ENCODE results near the gene RAB5B. TPM values are rescaled to one million over a fixed set of nuclear protein-coding genes. Genes with fewer than 3 reads are reported as not detected.

Gene RAB5B
- total and polyA plus RNA-seq, 2 donors from 2014 or later: 72.5 to 112 TPM

DNA sequence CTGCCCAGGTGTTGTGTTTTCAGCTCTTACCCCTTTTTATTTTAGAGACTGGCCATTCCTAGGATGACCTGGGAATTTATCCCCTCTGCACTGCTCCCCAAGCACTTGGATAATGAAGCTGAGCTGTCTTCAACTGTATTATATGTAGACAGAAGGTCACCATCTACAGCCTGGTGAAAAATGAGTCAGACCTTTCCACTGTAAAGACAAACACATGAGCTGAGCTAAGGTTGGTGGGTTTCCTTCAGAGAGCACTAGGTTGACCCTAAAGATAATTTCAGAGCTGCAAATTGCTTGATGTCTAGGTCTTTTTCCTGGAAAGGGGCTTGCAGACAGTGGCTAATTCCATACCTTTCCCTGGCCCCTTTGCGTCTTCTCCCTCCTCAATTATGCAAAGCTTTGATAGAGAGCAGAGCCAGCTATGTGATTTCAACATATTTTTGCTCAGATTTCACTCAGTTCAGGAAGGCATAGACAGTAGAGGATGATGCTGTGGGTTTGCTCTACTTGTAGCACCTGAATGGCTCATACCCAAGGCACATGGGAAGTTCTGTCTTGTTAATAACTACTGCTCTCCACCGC, 37.7 kb downstream of the RAB5B start:
- H3K27ac ChIP-seq (ENCODE audit: low read depth in 2 of 2, low read length in 2 of 2): no peak overlapping the region
- peaks cover 0 to 13% (median 11%) of the 10 kb centered on the region in 3 donors for H3K4me1 ChIP-seq (ENCODE audit: control insufficient read depth in 2 of 3, insufficient read depth in 2 of 3, low read depth in 1 of 3, low read length in 3 of 3)
- no peak overlapping the region for H3K9ac ChIP-seq (ENCODE audit: low read length in 3 of 3)
- no peak for FAIRE-seq
- DNase-seq: no peak
- H3K36me3 ChIP-seq (ENCODE audit: control insufficient read depth in 2 of 3, insufficient read depth in 3 of 3, low read length in 3 of 3): no peaks in the 10 kb centered on the region
- no peak overlapping the region for H3K4me3 ChIP-seq (ENCODE audit: low read length in 3 of 3)
- intact Hi-C loops (cut with DNase I): no loop called here
- TF ChIP-seq, protein P1, sequence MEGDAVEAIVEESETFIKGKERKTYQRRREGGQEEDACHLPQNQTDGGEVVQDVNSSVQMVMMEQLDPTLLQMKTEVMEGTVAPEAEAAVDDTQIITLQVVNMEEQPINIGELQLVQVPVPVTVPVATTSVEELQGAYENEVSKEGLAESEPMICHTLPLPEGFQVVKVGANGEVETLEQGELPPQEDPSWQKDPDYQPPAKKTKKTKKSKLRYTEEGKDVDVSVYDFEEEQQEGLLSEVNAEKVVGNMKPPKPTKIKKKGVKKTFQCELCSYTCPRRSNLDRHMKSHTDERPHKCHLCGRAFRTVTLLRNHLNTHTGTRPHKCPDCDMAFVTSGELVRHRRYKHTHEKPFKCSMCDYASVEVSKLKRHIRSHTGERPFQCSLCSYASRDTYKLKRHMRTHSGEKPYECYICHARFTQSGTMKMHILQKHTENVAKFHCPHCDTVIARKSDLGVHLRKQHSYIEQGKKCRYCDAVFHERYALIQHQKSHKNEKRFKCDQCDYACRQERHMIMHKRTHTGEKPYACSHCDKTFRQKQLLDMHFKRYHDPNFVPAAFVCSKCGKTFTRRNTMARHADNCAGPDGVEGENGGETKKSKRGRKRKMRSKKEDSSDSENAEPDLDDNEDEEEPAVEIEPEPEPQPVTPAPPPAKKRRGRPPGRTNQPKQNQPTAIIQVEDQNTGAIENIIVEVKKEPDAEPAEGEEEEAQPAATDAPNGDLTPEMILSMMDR (IDR thresholded peaks at IDR 0.05; ENCODE audit: borderline replicate concordance, extremely low read depth, insufficient read depth): no peak
- no peaks in the 10 kb centered on the region for H3K27me3 ChIP-seq (ENCODE audit: control insufficient read depth, insufficient read depth, low read length)
- H3K9me3 ChIP-seq (ENCODE audit: control insufficient read depth in 2 of 3, insufficient read depth in 1 of 3, low read length in 3 of 3): no peaks in the 10 kb centered on the region

DNA sequence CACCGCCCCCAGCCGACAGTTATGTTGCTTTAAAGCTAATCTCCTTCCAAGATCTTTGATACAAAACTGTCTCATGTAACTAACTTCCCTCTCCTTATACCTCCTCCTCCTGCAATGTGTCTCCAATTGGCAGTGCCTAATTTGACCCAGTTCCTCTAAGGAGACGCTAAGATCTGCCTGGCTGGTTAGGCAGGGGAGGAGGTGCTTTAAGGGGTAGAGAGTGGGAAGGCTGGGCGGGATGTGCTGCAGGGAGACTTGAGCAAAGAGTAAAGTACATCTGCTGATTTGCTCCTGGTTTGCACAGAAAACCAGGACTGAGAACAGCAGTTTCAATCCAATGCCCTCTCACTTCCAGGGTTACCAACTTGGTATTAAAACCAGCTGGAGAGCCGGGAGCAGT, 39.6 kb downstream of the RAB5B start:
- H3K4me3 ChIP-seq (ENCODE audit: low read length in 3 of 3): no peak overlapping the region
- no peaks in the 10 kb centered on the region for H3K9me3 ChIP-seq (ENCODE audit: control insufficient read depth in 2 of 3, insufficient read depth in 1 of 3, low read length in 3 of 3)

DNA sequence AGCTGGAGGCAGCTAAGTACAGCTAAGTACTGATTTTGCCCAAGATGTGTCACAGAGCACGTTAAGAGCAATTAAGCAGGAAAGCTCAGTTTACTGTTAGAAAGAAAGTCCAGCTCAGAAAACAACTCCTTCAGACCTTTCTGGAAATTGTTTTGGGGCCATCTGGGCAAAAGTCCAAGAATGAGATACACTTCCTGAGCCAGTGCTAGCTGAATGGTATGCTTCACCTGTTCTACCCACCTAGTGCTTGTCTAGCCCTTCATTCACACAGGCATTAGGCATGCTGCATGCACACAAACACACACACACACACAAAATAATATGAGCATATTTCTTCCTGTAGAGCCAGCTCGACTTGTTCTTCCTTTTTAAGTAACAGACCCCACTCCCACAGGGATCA, 40.3 kb downstream of the RAB5B start:
- H3K27ac ChIP-seq (ENCODE audit: low read depth in 2 of 2, low read length in 2 of 2): peak overlapping the region; percentile 51 to 73
- peaks cover 0 to 12% (median 6%) of the 10 kb centered on the region in 3 donors for H3K4me1 ChIP-seq (ENCODE audit: control insufficient read depth in 2 of 3, insufficient read depth in 2 of 3, low read depth in 1 of 3, low read length in 3 of 3)
- H3K9me3 ChIP-seq (ENCODE audit: control insufficient read depth in 2 of 3, insufficient read depth in 1 of 3, low read length in 3 of 3): no peaks in the 10 kb centered on the region
- FAIRE-seq (no peak), DNase-seq (peak in 3 of 5 donors; percentile 55 to 88 (median 85))
- no peaks in the 10 kb centered on the region for H3K36me3 ChIP-seq (ENCODE audit: control insufficient read depth in 2 of 3, insufficient read depth in 3 of 3, low read length in 3 of 3)
- TF ChIP-seq, protein P1 (IDR thresholded peaks at IDR 0.05; ENCODE audit: borderline replicate concordance, extremely low read depth, insufficient read depth): no peak
- no peaks in the 10 kb centered on the region for H3K27me3 ChIP-seq (ENCODE audit: control insufficient read depth, insufficient read depth, low read length)
- no peak overlapping the region for H3K4me3 ChIP-seq (ENCODE audit: low read length in 3 of 3)
- intact Hi-C loops (cut with DNase I): no loop called here
- peak overlapping the region in 1 of 3 donors; percentile 14 for H3K9ac ChIP-seq (ENCODE audit: low read length in 3 of 3)

More for the DNA sequence above, 39.6 kb downstream of the RAB5B start:
- Histone ChIP-seq H3K9ac (ENCODE audit: low read length in 3 of 3) (no peak overlapping the region), H3K4me1 (ENCODE audit: control insufficient read depth in 2 of 3, insufficient read depth in 2 of 3, low read depth in 1 of 3, low read length in 3 of 3) (peaks cover 0 to 12% (median 6%) of the 10 kb centered on the region in 3 donors), H3K27me3 (ENCODE audit: control insufficient read depth, insufficient read depth, low read length) (no peaks in the 10 kb centered on the region), H3K36me3 (ENCODE audit: control insufficient read depth in 2 of 3, insufficient read depth in 3 of 3, low read length in 3 of 3) (no peaks in the 10 kb centered on the region), H3K27ac (ENCODE audit: low read depth in 2 of 2, low read length in 2 of 2) (peak overlapping the region; percentile 51 to 73)
- no peak for FAIRE-seq
- DNase-seq: no peak
- intact Hi-C loops (cut with DNase I): no loop called here
- TF ChIP-seq, protein P1 (IDR thresholded peaks at IDR 0.05; ENCODE audit: borderline replicate concordance, extremely low read depth, insufficient read depth): no peak

DNA sequence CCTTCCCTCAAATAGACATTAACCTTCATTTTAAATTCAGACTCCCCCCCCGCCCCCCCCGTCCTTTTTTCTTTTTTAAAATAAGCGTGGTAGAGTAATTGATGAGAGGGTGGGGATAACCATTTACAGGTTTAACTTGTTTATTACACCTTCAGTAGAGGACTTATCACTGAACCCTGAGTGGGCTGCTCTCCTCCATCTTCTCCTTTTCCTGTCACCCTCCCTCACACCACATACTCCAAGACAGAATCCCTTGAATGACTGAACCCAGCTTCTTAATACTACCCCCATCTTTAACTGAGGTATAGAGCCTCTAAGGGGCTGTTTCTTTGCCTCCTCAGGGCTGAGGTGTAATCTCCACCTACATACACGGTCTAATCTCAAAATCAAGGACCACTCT, 43.3 kb downstream of the RAB5B start:
- no peak for FAIRE-seq
- no peak overlapping the region for H3K9ac ChIP-seq (ENCODE audit: low read length in 3 of 3)
- no peak overlapping the region for H3K27ac ChIP-seq (ENCODE audit: low read depth in 2 of 2, low read length in 2 of 2)
- no peak for DNase-seq
- no peaks in the 10 kb centered on the region for H3K36me3 ChIP-seq (ENCODE audit: control insufficient read depth in 2 of 3, insufficient read depth in 3 of 3, low read length in 3 of 3)
- intact Hi-C loops (cut with DNase I): no loop called here
- no peak overlapping the region for H3K4me3 ChIP-seq (ENCODE audit: low read length in 3 of 3)
- no peaks in the 10 kb centered on the region for H3K9me3 ChIP-seq (ENCODE audit: control insufficient read depth in 2 of 3, insufficient read depth in 1 of 3, low read length in 3 of 3)
- H3K27me3 ChIP-seq (ENCODE audit: control insufficient read depth, insufficient read depth, low read length): no peaks in the 10 kb centered on the region
- TF ChIP-seq, protein P1 (IDR thresholded peaks at IDR 0.05; ENCODE audit: borderline replicate concordance, extremely low read depth, insufficient read depth): no peak
- peaks cover 0 to 17% (median 6%) of the 10 kb centered on the region in 3 donors for H3K4me1 ChIP-seq (ENCODE audit: control insufficient read depth in 2 of 3, insufficient read depth in 2 of 3, low read depth in 1 of 3, low read length in 3 of 3)

Data from kidney (tissue), 14 donors.